GM18909 (cell line): ENCODE data around the gene GNAL.
A peak's percentile ranks its signal among the peaks of the same experiment; 100 is the strongest.

ENCODE experiments used
- ATAC-seq: cut with Tn5 transposase; IDR thresholded peaks from one replicate; pipeline ENCODE4 v1.9.1; 2021; ENCODE audit warnings: mild to moderate bottlenecking; ENCODE audit not compliant: unreplicated experiment, poor library complexity

Gene GNAL

GRCh38 chr18:11719050-11719449 lies 30.0 kb downstream of the GNAL start:
- no peak for ATAC-seq

- ATAC-seq: no peak
Measured at GRCh38 chr18:11719621-11720020, 30.6 kb downstream of the GNAL start.

- ATAC-seq: no peak
Measured at GRCh38 chr18:11721720-11722119, 32.7 kb downstream of the GNAL start.

- ATAC-seq: no peak
Measured at GRCh38 chr18:11724781-11725180, 35.7 kb downstream of the GNAL start.

GRCh38 chr18:11726556-11726955 lies 37.5 kb downstream of the GNAL start:
- ATAC-seq: no peak

GRCh38 chr18:11728249-11728648 lies 39.2 kb downstream of the GNAL start:
- ATAC-seq: no peak

GRCh38 chr18:11729556-11729955 lies 40.5 kb downstream of the GNAL start:
- ATAC-seq: no peak

GRCh38 chr18:11733031-11733430 lies 44.0 kb downstream of the GNAL start:
- ATAC-seq: peak; percentile 68

- no peak for ATAC-seq
Measured at GRCh38 chr18:11736656-11737055, 47.6 kb downstream of the GNAL start.

GRCh38 chr18:11739893-11740292 lies 50.8 kb downstream of the GNAL start:
- no peak for ATAC-seq

- no peak for ATAC-seq
Measured at GRCh38 chr18:11740461-11740860, 51.4 kb downstream of the GNAL start.

- ATAC-seq: no peak
Measured at GRCh38 chr18:11741505-11742145, 52.6 kb downstream of the GNAL start.

- no peak for ATAC-seq
Measured at GRCh38 chr18:11745521-11745920, 56.5 kb downstream of the GNAL start.

- no peak for ATAC-seq
Measured at GRCh38 chr18:11747286-11747685, 58.2 kb downstream of the GNAL start.

GRCh38 chr18:11747731-11748130 lies 58.7 kb downstream of the GNAL start:
- ATAC-seq: no peak

- no peak for ATAC-seq
Measured at GRCh38 chr18:11749305-11749704, 60.2 kb downstream of the GNAL start.

GRCh38 chr18:11750171-11750570 lies 61.1 kb downstream of the GNAL start:
- no peak for ATAC-seq

GRCh38 chr18:11750581-11751310 lies 61.7 kb downstream of the GNAL start:
- no peak for ATAC-seq

- ATAC-seq: no peak
Measured at GRCh38 chr18:11751341-11752115, 62.5 kb downstream of the GNAL start.

- ATAC-seq: no peak
Measured at GRCh38 chr18:11752116-11752911, 63.2 kb downstream of the GNAL start.

- ATAC-seq: no peak
Measured at GRCh38 chr18:11754979-11755378, 65.9 kb downstream of the GNAL start.
